HEK293 (cell line): ENCODE data around the gene NEGR1.

Source experiments
- CTCF ChIA-PET: fragments of 350-600 bp; formaldehyde crosslinking; extraction: SDS; loops from one replicate; lab custom pipeline; 2021; ENCODE audit warnings: antibody characterized with exemption; lab: Yijun Ruan, JAX
- POLR2A ChIA-PET: fragments of 300-600 bp; formaldehyde crosslinking; extraction: SDS; loops from one replicate; lab custom pipeline; 2020; ENCODE audit warnings: antibody characterized with exemption, inconsistent platforms; lab: Yijun Ruan, JAX
- H3K27ac ChIP-seq: fragments of 200-500 bp; sonication (Bioruptor generic); 2 replicates; pipeline ENCODE4 v1.5.1; 2014; ENCODE audit warnings: low read depth, low read length, control low read depth, inconsistent platforms; ENCODE audit errors: extremely low read depth
- H3K36me3 ChIP-seq, 2 experiments: fragments of 200-500 bp in 1 of 2; sonication (Bioruptor generic) in 1 of 2; 1 replicate in 1 of 2; 2 replicates in 1 of 2; pipeline ENCODE4 v1.5.1; 2014 to 2017; ENCODE audit warnings: inconsistent platforms in 2 of 2, low read length in 2 of 2; ENCODE audit not compliant: control insufficient read depth in 2 of 2, insufficient read depth in 1 of 2
- H3K4me1 ChIP-seq: fragments of 200-500 bp; sonication (Bioruptor generic); 2 replicates; pipeline ENCODE4 v1.5.1; 2014; ENCODE audit warnings: mild to moderate bottlenecking, low read length, inconsistent platforms; ENCODE audit not compliant: control insufficient read depth, insufficient read depth
- H3K4me3 ChIP-seq: 2 replicates; pipeline ENCODE4 v1.5.1; 2011; ENCODE audit warnings: low read depth, mild to moderate bottlenecking, control low read depth, low read length, moderate library complexity
- H3K9me3 ChIP-seq: fragments of 200-500 bp; sonication (Bioruptor generic); 2 replicates; pipeline ENCODE4 v1.5.1; 2014; ENCODE audit warnings: low read depth, low read length, inconsistent platforms; ENCODE audit not compliant: control insufficient read depth, insufficient read depth
- AEBP2 ChIP-seq: fragments of 450-650 bp; formaldehyde crosslinking; IDR thresholded peaks from 2 replicates; pipeline ENCODE4 v1.5.1; 2016; ENCODE audit warnings: missing biosample characterization, missing genetic modification characterization, borderline replicate concordance
- GFI1B ChIP-seq: fragments of 450-650 bp; formaldehyde crosslinking; IDR thresholded peaks from 2 replicates; pipeline ENCODE4 v1.5.1; 2016; ENCODE audit warnings: missing biosample characterization, missing genetic modification characterization
- HOXA7 ChIP-seq: sonication (generic); formaldehyde crosslinking; IDR thresholded peaks from 2 replicates; pipeline ENCODE4 v1.8.1; 2022; ENCODE audit warnings: missing genetic modification reagents, borderline replicate concordance
- HOXC10 ChIP-seq: sonication (generic); formaldehyde crosslinking; IDR thresholded peaks from 2 replicates; pipeline ENCODE4 v1.8.1; 2023; ENCODE audit warnings: mild to moderate bottlenecking, missing genetic modification reagents
- IKZF3 ChIP-seq: fragments of 450-650 bp; IDR thresholded peaks from 2 replicates; pipeline ENCODE4 v1.5.0; 2018; ENCODE audit warnings: missing biosample characterization, mild to moderate bottlenecking, missing genetic modification characterization, moderate library complexity
- KLF10 ChIP-seq: fragments of 450-650 bp; IDR thresholded peaks from 2 replicates; pipeline ENCODE4 v1.5.1; 2018; ENCODE audit warnings: missing biosample characterization, mild to moderate bottlenecking, missing genetic modification characterization
- SCRT2 ChIP-seq: fragments of 450-650 bp; formaldehyde crosslinking; IDR thresholded peaks from 2 replicates; pipeline ENCODE4 v1.5.1; 2016; ENCODE audit warnings: missing biosample characterization, missing genetic modification characterization
- SP3 ChIP-seq: fragments of 450-650 bp; formaldehyde crosslinking; IDR thresholded peaks from 2 replicates; pipeline ENCODE4 v1.5.1; 2016; ENCODE audit warnings: missing biosample characterization, missing genetic modification characterization
- ZBTB1 ChIP-seq: fragments of 450-650 bp; formaldehyde crosslinking; IDR thresholded peaks from 2 replicates; pipeline ENCODE4 v1.5.1; 2016; ENCODE audit warnings: missing biosample characterization, missing genetic modification characterization
- ZBTB44 ChIP-seq: fragments of 450-650 bp; IDR thresholded peaks from 2 replicates; pipeline ENCODE4 v1.5.1; 2018; ENCODE audit warnings: missing biosample characterization, mild to moderate bottlenecking, missing genetic modification characterization
- ZBTB48 ChIP-seq: fragments of 450-650 bp; formaldehyde crosslinking; IDR thresholded peaks from 2 replicates; pipeline ENCODE4 v1.5.1; 2016; ENCODE audit warnings: missing biosample characterization, missing genetic modification characterization
- ZNF19 ChIP-seq: fragments of 450-650 bp; formaldehyde crosslinking; IDR thresholded peaks from 2 replicates; pipeline ENCODE4; 2016; ENCODE audit warnings: missing biosample characterization, missing genetic modification characterization, low read depth
- ZNF214 ChIP-seq: fragments of 450-650 bp; formaldehyde crosslinking; IDR thresholded peaks from 2 replicates; pipeline ENCODE4 v1.5.1; 2017; ENCODE audit warnings: missing biosample characterization, mild to moderate bottlenecking, missing genetic modification characterization, borderline replicate concordance
- ZNF341 ChIP-seq: fragments of 450-650 bp; formaldehyde crosslinking; IDR thresholded peaks from 2 replicates; pipeline ENCODE4; 2016; ENCODE audit warnings: low read depth, missing biosample characterization, missing genetic modification characterization
- ZNF473 ChIP-seq: fragments of 450-650 bp; formaldehyde crosslinking; IDR thresholded peaks from 2 replicates; pipeline ENCODE4 v1.5.1; 2017; ENCODE audit warnings: missing biosample characterization, missing genetic modification characterization
- ZNF510 ChIP-seq: fragments of 450-650 bp; formaldehyde crosslinking; IDR thresholded peaks from 2 replicates; pipeline ENCODE4 v1.5.1; 2018; ENCODE audit warnings: mild to moderate bottlenecking, missing genetic modification characterization, missing biosample characterization; ENCODE audit not compliant: insufficient replicate concordance
- ZNF513 ChIP-seq: fragments of 450-650 bp; IDR thresholded peaks from 2 replicates; pipeline ENCODE4 v1.5.1; 2018; ENCODE audit warnings: missing biosample characterization, missing genetic modification characterization
- ZNF530 ChIP-seq: fragments of 450-650 bp; formaldehyde crosslinking; IDR thresholded peaks from 2 replicates; pipeline ENCODE4 v1.5.1; 2016; ENCODE audit warnings: low read depth, missing biosample characterization, missing genetic modification characterization
- ZNF544 ChIP-seq: fragments of 450-650 bp; formaldehyde crosslinking; IDR thresholded peaks from 2 replicates; pipeline ENCODE4 v1.5.0; 2017; ENCODE audit warnings: missing biosample characterization, missing genetic modification characterization
- ZNF621 ChIP-seq: fragments of 450-650 bp; formaldehyde crosslinking; IDR thresholded peaks from 2 replicates; pipeline ENCODE4 v1.5.1; 2017; ENCODE audit warnings: missing biosample characterization, missing genetic modification characterization
- ZNF626 ChIP-seq: fragments of 450-650 bp; sonication (Bioruptor Pico); formaldehyde crosslinking; IDR thresholded peaks from 2 replicates; pipeline ENCODE4 v1.5.1; 2018; ENCODE audit warnings: missing biosample characterization, missing genetic modification characterization, inconsistent platforms
- ZNF660 ChIP-seq: fragments of 450-650 bp; IDR thresholded peaks from 2 replicates; pipeline ENCODE4 v1.5.1; 2018; ENCODE audit warnings: missing biosample characterization, mild to moderate bottlenecking, missing genetic modification characterization
- TF ChIP-seq, protein P1 (sequence below): fragments of 450-650 bp; formaldehyde crosslinking; IDR thresholded peaks from 2 replicates; pipeline ENCODE4 v1.5.1; 2016; ENCODE audit warnings: missing biosample characterization, missing genetic modification characterization, low read depth
- TF ChIP-seq, protein P2 (sequence below): fragments of 450-650 bp; formaldehyde crosslinking; IDR thresholded peaks from 2 replicates; pipeline ENCODE4 v1.5.1; 2017; ENCODE audit warnings: missing biosample characterization, missing genetic modification characterization

NEGR1 gene

DNA sequence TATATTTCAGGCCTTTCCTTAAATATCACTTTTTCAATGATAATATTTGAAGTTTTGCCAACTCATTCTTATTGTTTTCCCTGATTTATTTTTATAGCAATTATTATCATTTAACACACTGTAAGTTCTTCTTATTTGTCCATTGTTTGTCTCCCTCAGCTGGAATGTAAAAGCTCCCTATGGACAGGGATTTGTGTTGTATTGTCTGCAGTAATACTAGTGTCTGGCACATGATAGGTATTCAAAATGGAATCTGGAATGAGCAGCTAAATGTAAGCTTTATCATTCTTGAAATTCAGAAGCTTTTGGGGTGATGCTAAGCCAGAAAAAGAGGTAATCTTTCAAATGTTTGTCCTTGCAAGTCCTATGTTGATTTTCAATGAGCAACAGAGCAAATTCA, 112.1 kb downstream of the NEGR1 start (continued):
- TF ChIP-seq ZNF341 (no peak), ZNF621 (tag by site-specific recombination) (no peak), AEBP2 (tag by site-specific recombination) (no peak), ZBTB1 (no peak), ZNF19 (tag by site-specific recombination) (no peak), SP3 (tag by site-specific recombination) (no peak)
- TF ChIP-seq, protein P1, sequence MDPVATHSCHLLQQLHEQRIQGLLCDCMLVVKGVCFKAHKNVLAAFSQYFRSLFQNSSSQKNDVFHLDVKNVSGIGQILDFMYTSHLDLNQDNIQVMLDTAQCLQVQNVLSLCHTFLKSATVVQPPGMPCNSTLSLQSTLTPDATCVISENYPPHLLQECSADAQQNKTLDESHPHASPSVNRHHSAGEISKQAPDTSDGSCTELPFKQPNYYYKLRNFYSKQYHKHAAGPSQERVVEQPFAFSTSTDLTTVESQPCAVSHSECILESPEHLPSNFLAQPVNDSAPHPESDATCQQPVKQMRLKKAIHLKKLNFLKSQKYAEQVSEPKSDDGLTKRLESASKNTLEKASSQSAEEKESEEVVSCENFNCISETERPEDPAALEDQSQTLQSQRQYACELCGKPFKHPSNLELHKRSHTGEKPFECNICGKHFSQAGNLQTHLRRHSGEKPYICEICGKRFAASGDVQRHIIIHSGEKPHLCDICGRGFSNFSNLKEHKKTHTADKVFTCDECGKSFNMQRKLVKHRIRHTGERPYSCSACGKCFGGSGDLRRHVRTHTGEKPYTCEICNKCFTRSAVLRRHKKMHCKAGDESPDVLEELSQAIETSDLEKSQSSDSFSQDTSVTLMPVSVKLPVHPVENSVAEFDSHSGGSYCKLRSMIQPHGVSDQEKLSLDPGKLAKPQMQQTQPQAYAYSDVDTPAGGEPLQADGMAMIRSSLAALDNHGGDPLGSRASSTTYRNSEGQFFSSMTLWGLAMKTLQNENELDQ (tag by site-specific recombination), result no peak
- TF ChIP-seq, all 188 proteins: peak for 0

DNA sequence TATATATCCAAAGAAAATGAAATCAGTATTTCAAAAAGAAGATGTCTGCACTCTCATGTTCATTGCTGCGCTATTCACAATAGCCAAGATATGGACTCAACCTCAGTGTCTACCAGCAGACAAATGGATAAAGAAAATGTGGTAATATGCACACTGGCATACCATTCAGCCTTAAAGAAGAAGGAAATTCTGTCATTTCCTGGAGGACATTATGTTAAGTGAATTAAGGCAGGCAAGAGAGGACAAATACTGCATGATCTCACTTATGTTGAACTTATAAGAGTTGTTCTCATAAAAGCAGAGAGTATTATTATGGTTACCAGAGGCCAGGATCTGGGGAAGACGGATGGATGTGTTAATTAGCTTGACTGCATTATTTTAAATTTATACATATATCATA, 115.9 kb downstream of the NEGR1 start:
- H3K27ac ChIP-seq, result no peak overlapping the region
- ChIA-PET CTCF (no interaction called here), POLR2A (no interaction called here)
- H3K4me1 ChIP-seq, result no peaks in the 10 kb centered on the region
- no peaks in the 10 kb centered on the region for H3K36me3 ChIP-seq
- no peak overlapping the region for H3K4me3 ChIP-seq
- TF ChIP-seq SCRT2 (tag by site-specific recombination) (no peak), KLF10 (tag by site-specific recombination) (no peak), ZNF513 (tag by site-specific recombination) (no peak), HOXC10 (no peak), IKZF3 (tag by site-specific recombination) (no peak), HOXA7 (CRISPR knock-in tag) (no peak), ZNF660 (tag by site-specific recombination) (no peak), GFI1B (no peak)
- TF ChIP-seq, protein P2, sequence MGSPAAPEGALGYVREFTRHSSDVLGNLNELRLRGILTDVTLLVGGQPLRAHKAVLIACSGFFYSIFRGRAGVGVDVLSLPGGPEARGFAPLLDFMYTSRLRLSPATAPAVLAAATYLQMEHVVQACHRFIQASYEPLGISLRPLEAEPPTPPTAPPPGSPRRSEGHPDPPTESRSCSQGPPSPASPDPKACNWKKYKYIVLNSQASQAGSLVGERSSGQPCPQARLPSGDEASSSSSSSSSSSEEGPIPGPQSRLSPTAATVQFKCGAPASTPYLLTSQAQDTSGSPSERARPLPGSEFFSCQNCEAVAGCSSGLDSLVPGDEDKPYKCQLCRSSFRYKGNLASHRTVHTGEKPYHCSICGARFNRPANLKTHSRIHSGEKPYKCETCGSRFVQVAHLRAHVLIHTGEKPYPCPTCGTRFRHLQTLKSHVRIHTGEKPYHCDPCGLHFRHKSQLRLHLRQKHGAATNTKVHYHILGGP (tag by site-specific recombination), result no peak
- no peaks in the 10 kb centered on the region for H3K9me3 ChIP-seq

DNA sequence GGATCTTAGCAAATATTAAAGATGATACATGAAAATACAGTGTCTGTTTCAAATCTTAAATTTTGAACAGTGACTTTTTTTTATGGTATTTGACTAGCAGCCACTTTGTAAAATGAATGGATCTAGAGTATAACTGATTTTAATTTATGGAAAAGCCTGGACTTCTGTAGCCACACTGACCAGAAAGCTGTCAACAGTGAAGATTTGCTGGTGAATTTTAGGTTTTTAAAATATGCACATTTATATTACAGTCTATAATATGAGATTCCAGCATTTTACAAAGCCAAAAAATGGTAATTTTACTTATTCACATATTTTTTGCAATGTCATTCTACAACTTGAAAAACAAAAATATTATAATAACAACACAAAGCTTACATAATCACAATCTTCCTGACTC, 131.8 kb downstream of the NEGR1 start:
- CTCF ChIA-PET, result no interaction called here
- Histone ChIP-seq H3K9me3 (no peaks in the 10 kb centered on the region), H3K27ac (no peak overlapping the region)
- TF ChIP-seq ZNF626 (tag by site-specific recombination) (no peak), ZNF530 (no peak), ZNF473 (tag by site-specific recombination) (no peak), ZNF544 (tag by site-specific recombination) (no peak), ZBTB44 (tag by site-specific recombination) (no peak), ZNF510 (tag by site-specific recombination) (no peak), ZNF214 (tag by site-specific recombination) (no peak), ZBTB48 (tag by site-specific recombination) (no peak)
- TF ChIP-seq, all 188 proteins: peak for 0
- H3K4me3 ChIP-seq, result no peak overlapping the region
- POLR2A ChIA-PET, result no interaction called here
- no peaks in the 10 kb centered on the region for H3K36me3 ChIP-seq
- no peaks in the 10 kb centered on the region for H3K4me1 ChIP-seq
